T-helper 1 cell treated with Interleukin-12 subunit alpha and Interleukin-12 subunit beta and Interleukin-4 antibody, amounts not matched to agents 30 ng/mL and 1 ng/mL, for 36 hours (primary cell): ENCODE data around the gene AWAT2. TPM values are rescaled to one million over a fixed set of nuclear protein-coding genes. Genes with fewer than 3 reads are reported as not detected.

Source experiments
- intact Hi-C: fragments of 100-400 bp; cut with micrococcal nuclease; formaldehyde crosslinking; loops from one replicate; pipeline ENCODE4 v1.15.1; 2024
- total RNA-seq: library from RNA; stranded (reverse); gene quantifications from 2 replicates; pipeline ENCODE4 v1.2.3, GENCODE V29; 2022

The AWAT2 gene
- total RNA-seq, 1 donor from 2014 or later = not detected

GRCh38 chrX:70042399-70043371 lies 7.1 kb downstream of the AWAT2 start:
- intact Hi-C loops = no loop called here

- intact Hi-C loops = no loop called here
Observed at GRCh38 chrX:70041993-70042392, 7.7 kb downstream of the AWAT2 start.

- intact Hi-C loops = loop anchor here (10.0 kb wide), 2 partner anchors 615 to 625 kb away; no protein-coding TSS in a partner anchor
Observed at GRCh38 chrX:70039758-70040157, 10.0 kb downstream of the AWAT2 start.

- intact Hi-C loops = loop anchor here (10.0 kb wide), 2 partner anchors 614 to 626 kb away; no protein-coding TSS in a partner anchor
Observed at GRCh38 chrX:70038951-70039350, 10.8 kb downstream of the AWAT2 start.

- intact Hi-C loops = loop anchor here (10.0 kb wide), 2 partner anchors 614 to 626 kb away; no protein-coding TSS in a partner anchor
Observed at GRCh38 chrX:70038515-70038914, 11.2 kb downstream of the AWAT2 start.

- intact Hi-C loops = loop anchor here (10.0 kb wide), 2 partner anchors 610 to 630 kb away; no protein-coding TSS in a partner anchor
Observed at GRCh38 chrX:70034646-70035045, 15.1 kb downstream of the AWAT2 start.

GRCh38 chrX:70033348-70034051 lies 16.2 kb downstream of the AWAT2 start:
- intact Hi-C loops = loop anchor here (10.0 kb wide), 2 partner anchors 609 to 631 kb away; no protein-coding TSS in a partner anchor

GRCh38 chrX:70032792-70033191 lies 16.9 kb downstream of the AWAT2 start:
- intact Hi-C loops = loop anchor here (10.0 kb wide), 2 partner anchors 608 to 632 kb away; no protein-coding TSS in a partner anchor

- intact Hi-C loops = loop anchor here (1.0 to 10.0 kb wide), 7 partner anchors 66 to 634 kb away; partner anchors contain the start of gene IGBP1
Observed at GRCh38 chrX:70030301-70030767, 19.4 kb downstream of the AWAT2 start.

- intact Hi-C loops = loop anchor here (1.0 to 10.0 kb wide), 7 partner anchors 67 to 635 kb away; partner anchors contain the start of gene IGBP1
Observed at GRCh38 chrX:70029863-70030262, 19.9 kb downstream of the AWAT2 start.

- intact Hi-C loops = no loop called here
Observed at GRCh38 chrX:70026851-70027200, 22.9 kb downstream of the AWAT2 start.

- intact Hi-C loops = no loop called here
Observed at GRCh38 chrX:70026112-70026850, 23.5 kb downstream of the AWAT2 start.

- intact Hi-C loops = no loop called here
Observed at GRCh38 chrX:70025464-70025863, 24.3 kb downstream of the AWAT2 start.

- intact Hi-C loops = no loop called here
Observed at GRCh38 chrX:70022616-70023015, 27.1 kb downstream of the AWAT2 start.

- intact Hi-C loops = no loop called here
Observed at GRCh38 chrX:70016513-70016912, 33.2 kb downstream of the AWAT2 start.

- intact Hi-C loops = no loop called here
Observed at GRCh38 chrX:70013466-70014381, 36.0 kb downstream of the AWAT2 start.

- intact Hi-C loops = no loop called here
Observed at GRCh38 chrX:70012756-70013155, 37.0 kb downstream of the AWAT2 start.

GRCh38 chrX:70009970-70010369 lies 39.8 kb downstream of the AWAT2 start:
- intact Hi-C loops = no loop called here

GRCh38 chrX:70009049-70009448 lies 40.7 kb downstream of the AWAT2 start:
- intact Hi-C loops = no loop called here

- intact Hi-C loops = no loop called here
Observed at GRCh38 chrX:70007946-70008345, 41.8 kb downstream of the AWAT2 start.
